ENCODE measurements around the gene HOXA3.

Gene HOXA3

GRCh38 chr7:27093184-27093895 lies 59.0 kb downstream of the HOXA3 start:
- no peak for DNase-seq (ENCODE audit: low read depth in 2 of 2)
- TF ChIP-seq CTCF (IDR thresholded peaks at IDR 0.05; ENCODE audit: low read depth, low read length), result no peak
- no peak overlapping the region for H3K4me3 ChIP-seq (replicated peaks in 1 of 2; ENCODE audit: low read depth in 2 of 2, low read length in 2 of 2)

GRCh38 chr7:27092819-27093110 lies 59.6 kb downstream of the HOXA3 start:
- TF ChIP-seq CTCF (IDR thresholded peaks at IDR 0.05; ENCODE audit: low read depth, low read length), result no peak
- DNase-seq (ENCODE audit: low read depth in 2 of 2), result no peak
- no peak overlapping the region for H3K4me3 ChIP-seq (replicated peaks in 1 of 2; ENCODE audit: low read depth in 2 of 2, low read length in 2 of 2)

- no peak for DNase-seq (ENCODE audit: low read depth in 2 of 2)
- TF ChIP-seq CTCF (IDR thresholded peaks at IDR 0.05; ENCODE audit: low read depth, low read length), result no peak
- no peak overlapping the region for H3K4me3 ChIP-seq (replicated peaks in 1 of 2; ENCODE audit: low read depth in 2 of 2, low read length in 2 of 2)
Measured at GRCh38 chr7:27091941-27092818, 60.2 kb downstream of the HOXA3 start.

GRCh38 chr7:27091105-27091504 lies 61.3 kb downstream of the HOXA3 start:
- H3K4me3 ChIP-seq (replicated peaks in 1 of 2; ENCODE audit: low read depth in 2 of 2, low read length in 2 of 2), result no peak overlapping the region
- no peak for DNase-seq (ENCODE audit: low read depth in 2 of 2)
- no peak for TF ChIP-seq CTCF (IDR thresholded peaks at IDR 0.05; ENCODE audit: low read depth, low read length)

- no peak for DNase-seq (ENCODE audit: low read depth in 2 of 2)
- no peak overlapping the region for H3K4me3 ChIP-seq (replicated peaks in 1 of 2; ENCODE audit: low read depth in 2 of 2, low read length in 2 of 2)
- TF ChIP-seq CTCF (IDR thresholded peaks at IDR 0.05; ENCODE audit: low read depth, low read length), result no peak
Measured at GRCh38 chr7:27088002-27088922, 64.1 kb downstream of the HOXA3 start.

- DNase-seq (ENCODE audit: low read depth in 2 of 2), result no peak
- no peak overlapping the region for H3K4me3 ChIP-seq (replicated peaks in 1 of 2; ENCODE audit: low read depth in 2 of 2, low read length in 2 of 2)
- TF ChIP-seq CTCF (IDR thresholded peaks at IDR 0.05; ENCODE audit: low read depth, low read length), result no peak
Measured at GRCh38 chr7:27083646-27084045, 68.7 kb downstream of the HOXA3 start.
